NCI-H446 (cell line): ENCODE results near the gene CAMK1.

Source experiments
- DNase-seq, 2 experiments: peaks; one replicate each; lab custom pipeline; 2025; lab: John Stamatoyannopoulos, UW

The CAMK1 gene

DNA sequence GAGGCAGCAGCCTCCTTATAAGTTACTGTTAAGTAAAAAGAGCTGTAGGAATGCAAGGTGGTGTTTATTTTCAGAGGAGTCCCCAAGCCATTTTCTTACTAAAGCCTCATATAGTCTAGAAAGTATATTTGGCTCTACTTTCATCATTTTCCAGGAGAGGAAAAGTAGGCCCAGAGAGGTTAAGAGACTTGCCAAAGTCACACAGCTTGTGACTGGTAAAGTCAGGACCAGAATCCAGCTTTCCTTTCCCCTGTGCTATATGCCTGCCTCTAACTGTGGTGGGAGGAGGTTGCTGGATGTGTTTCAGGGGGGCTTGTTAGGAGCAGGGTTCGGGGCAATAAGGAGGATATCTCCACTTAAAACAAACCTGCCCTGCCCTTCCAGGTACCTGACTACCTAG is 27.2 kb downstream of the CAMK1 start:
- no peak for DNase-seq

DNA sequence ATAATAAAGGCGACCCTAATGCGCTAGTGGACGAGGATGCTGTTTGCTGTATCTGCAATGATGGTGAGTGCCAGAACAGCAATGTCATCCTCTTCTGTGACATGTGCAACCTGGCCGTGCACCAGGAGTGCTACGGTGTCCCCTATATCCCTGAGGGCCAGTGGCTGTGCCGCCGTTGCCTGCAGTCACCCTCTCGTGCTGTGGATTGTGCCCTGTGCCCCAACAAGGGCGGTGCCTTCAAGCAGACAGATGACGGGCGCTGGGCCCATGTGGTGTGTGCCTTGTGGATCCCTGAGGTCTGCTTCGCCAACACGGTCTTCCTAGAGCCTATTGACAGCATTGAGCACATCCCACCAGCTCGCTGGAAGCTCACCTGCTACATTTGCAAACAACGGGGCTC is 30.6 kb downstream of the CAMK1 start:
- no peak for DNase-seq

- no peak for DNase-seq
Observed at GRCh38 chr3:9736831-9737230, 32.9 kb downstream of the CAMK1 start.

GRCh38 chr3:9732740-9733115 is 37.0 kb downstream of the CAMK1 start:
- no peak for DNase-seq

DNA sequence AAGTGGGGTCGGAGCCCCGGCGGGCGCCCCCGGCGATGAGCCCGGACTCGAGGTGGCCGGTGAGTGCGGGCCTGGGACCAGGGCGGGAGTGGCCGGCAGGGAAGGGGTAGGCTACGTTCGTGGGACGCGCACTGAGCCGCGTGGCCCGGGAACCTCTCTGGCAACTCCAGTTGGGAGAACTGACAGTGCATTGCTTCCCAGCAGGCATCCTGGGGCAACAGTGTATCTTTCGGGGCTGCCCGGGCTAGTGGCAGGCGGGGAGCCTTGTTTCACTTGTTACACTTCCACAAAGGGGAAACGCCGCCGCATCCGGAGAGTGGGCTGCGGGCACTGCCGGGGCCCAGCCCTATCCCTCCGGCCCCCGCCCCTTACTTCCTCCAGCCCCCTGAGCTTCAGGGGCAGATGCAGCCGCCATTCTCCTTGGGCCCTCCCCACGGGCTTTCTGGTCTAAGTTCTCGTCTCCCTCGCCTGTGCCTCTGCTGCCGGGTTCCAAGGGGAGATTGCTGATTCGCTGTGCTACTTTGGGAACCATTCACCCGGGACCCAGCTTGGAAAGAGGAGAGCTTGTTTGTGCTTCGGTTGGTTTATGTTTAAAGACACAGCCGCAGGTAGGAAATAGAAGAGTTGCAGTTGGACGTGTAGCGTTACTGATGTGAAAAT is 37.5 kb downstream of the CAMK1 start:
- DNase-seq, result no peak

- peak; percentile 88 to 95 for DNase-seq
Observed at GRCh38 chr3:9731206-9732079, 38.3 kb downstream of the CAMK1 start, which contains the start of gene BRPF1. Gene BRPF1, plus strand, starts transcription at chr3:9731735. Its CDS starts 2,406 bp downstream, at chr3:9734141.

DNA sequence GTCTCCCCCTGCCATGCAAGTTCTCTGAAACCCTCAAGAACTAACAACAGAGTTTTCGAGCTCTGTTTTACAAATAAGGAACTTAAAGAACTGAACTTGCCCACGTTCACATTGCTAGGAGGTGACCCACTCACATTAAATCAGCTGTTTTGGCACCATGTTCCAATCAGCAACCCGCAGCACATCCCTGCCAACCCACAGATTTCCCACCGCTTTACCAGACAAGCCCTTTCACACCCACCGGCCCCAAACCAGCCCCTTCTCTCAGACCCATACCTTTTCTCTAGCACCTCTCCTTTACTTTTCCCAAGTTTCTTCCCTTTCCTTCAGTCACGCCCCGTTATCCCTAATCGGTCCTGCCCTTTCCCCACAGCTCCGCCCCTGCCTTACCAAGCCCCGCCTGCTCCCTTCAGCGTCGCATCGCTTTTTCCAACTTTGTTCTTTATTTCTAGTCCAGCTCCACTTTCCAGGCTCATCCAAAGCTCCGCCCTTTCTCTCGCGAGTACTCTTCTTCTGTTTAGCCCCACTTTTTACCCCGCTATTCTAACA is 39.0 kb downstream of the CAMK1 start:
- peak; percentile 66 to 84 for DNase-seq

GRCh38 chr3:9729419-9729818 is 40.3 kb downstream of the CAMK1 start:
- DNase-seq, result no peak

DNA sequence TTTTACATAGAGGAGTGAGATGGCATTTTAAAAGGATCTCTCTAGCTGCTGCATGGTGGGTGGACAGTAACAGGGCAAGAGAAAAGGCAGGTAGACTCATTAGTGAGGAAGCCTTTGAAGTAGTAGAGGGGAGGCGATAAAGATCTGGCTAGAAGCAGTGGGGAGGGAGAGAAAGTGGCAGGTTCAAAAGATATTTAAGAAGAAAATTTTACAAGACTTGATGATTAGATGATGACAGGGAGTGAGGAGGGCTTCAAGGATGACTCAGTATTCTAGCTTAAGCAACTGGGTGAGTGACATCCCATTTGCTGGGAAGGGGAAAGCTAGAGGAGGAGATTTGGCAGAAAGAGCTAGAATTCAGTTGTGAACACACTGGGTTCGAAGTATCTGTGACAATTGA is 42.0 kb downstream of the CAMK1 start:
- no peak for DNase-seq

- DNase-seq, result no peak
Observed at GRCh38 chr3:9727041-9727595, 42.6 kb downstream of the CAMK1 start.

GRCh38 chr3:9725775-9726515 is 43.8 kb downstream of the CAMK1 start:
- DNase-seq, result no peak

DNA sequence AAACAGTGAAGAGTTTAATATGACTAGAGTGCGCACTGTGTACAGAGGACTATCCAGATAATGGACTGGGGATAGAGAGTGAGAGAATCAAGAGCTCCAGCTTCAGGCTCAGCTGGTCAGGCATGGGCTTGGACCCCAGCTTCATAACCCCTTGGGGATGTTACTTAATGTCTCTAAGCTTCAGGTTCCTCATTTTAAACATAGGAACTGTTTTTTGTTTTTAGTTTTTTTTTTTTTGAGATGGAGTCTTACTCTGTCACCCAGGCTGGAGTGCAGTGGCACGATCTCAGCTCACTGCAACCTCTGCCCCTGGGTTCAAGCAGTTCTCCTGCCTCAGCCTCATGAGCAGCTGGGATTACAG is 48.1 kb downstream of the CAMK1 start:
- DNase-seq, result no peak

DNA sequence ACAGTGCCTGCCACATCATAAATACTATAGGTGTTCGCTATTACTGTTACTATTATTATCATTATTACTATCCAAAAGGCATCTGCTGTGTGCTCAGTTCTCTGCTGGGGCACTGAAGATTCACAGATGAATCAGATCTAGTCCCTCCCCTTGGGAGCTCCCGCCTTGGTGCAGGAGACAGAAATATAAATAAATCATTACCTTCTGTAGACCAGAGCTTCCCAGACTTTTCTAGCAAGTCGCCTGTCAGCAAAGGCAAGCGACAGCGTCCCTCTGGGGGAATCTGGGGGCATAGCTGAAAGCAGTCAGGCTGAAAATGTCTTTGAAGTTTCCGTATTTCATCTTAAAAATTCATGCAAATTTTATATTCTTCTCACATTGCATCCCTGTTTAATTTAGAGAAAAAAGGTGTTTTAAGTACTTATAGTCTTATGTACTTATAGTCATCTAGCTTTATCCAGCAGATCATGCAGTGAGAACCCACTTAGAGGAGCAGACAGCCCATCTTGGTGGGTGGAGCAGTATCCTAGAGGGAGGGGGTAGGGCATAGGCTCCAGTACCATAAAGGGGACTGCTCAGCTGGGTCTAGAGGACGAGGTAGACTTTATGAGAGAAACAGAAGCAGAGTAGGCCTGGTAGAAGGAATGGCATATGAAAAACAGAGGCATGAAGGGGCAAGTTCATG is 48.6 kb downstream of the CAMK1 start:
- DNase-seq, result no peak

- no peak for DNase-seq
Observed at GRCh38 chr3:9718118-9718517, 51.6 kb downstream of the CAMK1 start.

DNA sequence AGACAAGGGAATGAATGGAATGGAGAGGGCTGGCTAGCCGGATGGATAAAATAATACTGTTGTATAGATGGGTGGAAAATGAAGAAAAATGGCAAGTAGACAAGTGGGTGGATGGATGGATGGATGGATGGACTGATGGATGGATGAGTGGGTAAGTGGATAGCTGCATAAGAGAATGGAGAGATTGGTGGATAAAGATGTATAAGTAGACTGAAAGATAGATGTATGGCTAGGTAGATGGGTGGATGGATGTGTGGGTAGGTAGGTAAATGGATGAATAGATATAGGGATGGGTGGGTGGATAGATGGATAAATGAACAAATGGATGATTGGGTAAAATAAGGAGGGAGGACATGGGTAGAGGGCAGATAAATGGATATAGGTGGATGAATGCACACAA is 52.2 kb downstream of the CAMK1 start:
- no peak for DNase-seq

GRCh38 chr3:9716801-9717555 is 52.8 kb downstream of the CAMK1 start:
- no peak for DNase-seq

GRCh38 chr3:9715764-9716437 is 53.8 kb downstream of the CAMK1 start:
- DNase-seq, result peak in 1 of 2 experiments; percentile 50

DNA sequence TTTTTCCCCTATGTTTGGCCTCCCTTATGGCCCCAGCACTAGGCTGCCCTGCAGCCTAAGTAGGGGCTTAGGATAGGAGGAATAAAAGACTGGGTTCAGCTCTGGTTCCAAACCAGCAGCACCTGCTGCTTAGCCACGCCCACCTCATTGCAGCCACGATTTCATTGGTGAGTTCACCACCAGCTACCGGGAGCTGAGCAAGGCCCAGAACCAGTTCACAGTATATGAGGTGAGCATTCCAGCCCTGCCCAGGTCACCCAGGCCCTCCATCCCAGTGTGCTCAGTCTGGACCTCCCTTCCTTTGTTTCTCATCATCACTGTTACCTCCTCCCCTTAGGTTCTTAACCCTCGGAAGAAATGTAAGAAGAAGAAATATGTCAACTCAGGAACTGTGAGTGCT is 54.6 kb downstream of the CAMK1 start:
- DNase-seq, result no peak

DNA sequence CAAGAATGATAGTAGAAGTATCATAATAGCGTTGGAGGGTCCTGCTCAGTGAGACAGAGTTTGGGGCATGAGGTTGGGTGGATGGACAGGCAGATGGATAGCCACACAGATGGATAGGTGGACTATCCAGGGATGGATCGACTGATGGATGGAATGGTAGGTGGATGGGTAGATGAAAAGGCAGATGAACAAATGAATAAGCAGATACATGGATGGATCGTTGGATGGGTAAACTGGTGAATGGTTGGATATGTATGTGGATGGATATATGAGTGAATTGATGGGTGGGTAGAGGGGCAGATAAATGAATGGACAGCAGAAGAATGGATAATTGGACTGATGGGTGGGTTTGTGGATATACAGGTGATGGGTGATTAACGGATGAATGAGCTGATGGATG is 56.6 kb downstream of the CAMK1 start:
- no peak for DNase-seq

DNA sequence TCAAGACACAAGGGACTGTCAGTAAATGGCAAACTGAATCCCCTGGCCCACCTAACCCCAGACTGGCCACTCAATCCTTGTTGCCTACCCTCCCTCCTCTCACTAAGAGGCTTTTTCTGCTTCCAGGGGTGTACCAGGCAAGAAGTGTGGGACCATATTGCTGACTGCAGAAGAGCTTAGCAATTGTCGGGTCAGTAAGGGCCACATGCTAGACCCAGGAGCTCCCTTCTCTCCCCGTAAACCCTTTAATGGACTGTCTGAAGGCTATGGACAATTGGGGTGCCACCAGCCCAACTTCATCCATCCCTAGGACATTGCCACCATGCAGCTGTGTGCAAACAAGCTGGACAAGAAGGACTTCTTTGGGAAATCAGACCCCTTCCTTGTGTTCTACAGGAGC is 57.3 kb downstream of the CAMK1 start:
- no peak for DNase-seq
